ENCODE measurements around the gene ICE2. TPM values are rescaled to one million over a fixed set of nuclear protein-coding genes. Genes with fewer than 3 reads are reported as not detected.

Gene ICE2
- total and polyA plus RNA-seq, 2 of the 4 experiments (the other 2 are of a cell fraction): 14.7 to 21.1 TPM

DNA sequence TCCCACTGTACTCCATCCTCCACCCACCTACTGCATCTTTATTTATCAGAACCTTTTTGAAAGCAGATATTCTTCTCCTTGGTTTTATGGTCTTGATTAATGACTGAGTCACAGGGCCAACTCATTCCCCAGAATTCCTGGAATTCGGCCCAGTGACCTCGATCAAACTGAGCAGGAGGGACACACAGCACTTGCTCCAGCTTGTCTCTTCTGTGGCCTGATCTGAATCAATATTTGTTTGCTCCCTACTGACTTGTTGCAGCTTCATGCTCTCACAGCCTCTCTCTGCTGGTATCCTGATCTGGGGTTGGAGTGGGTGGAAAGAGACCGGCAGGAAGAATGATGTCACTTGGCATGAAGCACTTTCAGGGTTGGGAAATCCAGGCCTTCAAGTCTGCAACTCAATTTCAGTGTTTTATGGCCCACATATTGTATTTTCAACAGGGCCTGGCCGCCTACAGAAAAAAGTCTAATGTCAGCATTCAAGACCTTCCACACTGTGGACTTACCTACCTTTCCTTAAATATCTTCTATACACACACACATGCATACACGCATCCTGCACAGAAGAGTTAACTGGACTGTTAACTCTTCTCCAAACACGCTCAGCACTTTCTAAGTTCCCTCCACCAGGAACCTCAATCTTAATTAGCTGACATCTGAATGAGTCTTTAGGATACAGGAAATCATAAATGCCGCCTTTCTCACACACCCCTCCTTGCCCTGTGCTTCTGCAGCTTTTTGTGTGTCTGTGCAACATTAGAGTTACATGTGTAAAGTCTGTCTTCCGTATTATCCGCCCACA lies 85.8 kb downstream of the ICE2 start:
- peak; percentile 98 for DNase-seq

More for the DNA sequence above, 85.8 kb downstream of the ICE2 start:
- Histone ChIP-seq H3K14ac (replicated peaks; ENCODE audit: low read depth, low read length) (peak overlapping the region; percentile 93), H3K27ac (ENCODE audit: insufficient read depth, low read length) (peak overlapping the region; percentile 87), H3K23ac (ENCODE audit: low read depth, low read length) (peak overlapping the region; percentile 75), H2AK5ac (ENCODE audit: low read depth, low read length) (peak overlapping the region; percentile 25; the same call in 1 of the 2 replicates), H4K91ac (ENCODE audit: insufficient read depth, low read depth, low read length) (0 out of 2 replicates have a peak overlapping the region, but pooled peaks have one; percentile 19), H3K56ac (ENCODE audit: extremely low read depth, insufficient read depth, low read length) (peak overlapping the region; percentile 67), H4K20me1 (ENCODE audit: insufficient read depth, low read length) (peaks cover 91% of the 10 kb centered on the region), H3K27me3 (ENCODE audit: control insufficient read depth, insufficient read depth, low read length) (no peaks in the 10 kb centered on the region), H2BK5ac (ENCODE audit: low read depth, low read length, poor library complexity, severe bottlenecking) (peak overlapping the region; percentile 86), H3K4me3 (ENCODE audit: insufficient read depth, low read depth, low read length) (no peak overlapping the region), H3K18ac (ENCODE audit: low read depth, low read length) (peak overlapping the region; percentile 3; the same call in 1 of the 2 replicates), H3K4me2 (ENCODE audit: low read depth, low read length) (peak overlapping the region; percentile 49), H2BK20ac (ENCODE audit: low read depth, low read length) (peak overlapping the region; percentile 30; the same call in 1 of the 2 replicates), H4K8ac (ENCODE audit: low read depth in 2 of 2, low read length in 2 of 2) (peak overlapping the region; percentile 62 to 79; a peak in 3 of 4 replicates), H3K9ac (ENCODE audit: low read depth, low read length) (peak overlapping the region; percentile 81; the same call in 1 of the 2 replicates), H3K9me3 (ENCODE audit: control insufficient read depth, insufficient read depth, low read length) (no peaks in the 10 kb centered on the region), H3K9me1 (ENCODE audit: insufficient read depth, low read length) (peaks cover 14% of the 10 kb centered on the region), H3K4me1 (ENCODE audit: control insufficient read depth, insufficient read depth, low read length) (peaks cover 41% of the 10 kb centered on the region), H3K36me3 (ENCODE audit: control insufficient read depth, insufficient read depth, low read length) (peaks cover 32% of the 10 kb centered on the region), H3K4ac (ENCODE audit: low read depth, low read length) (peak overlapping the region; percentile 90), H2BK120ac (ENCODE audit: low read depth, low read length) (peak overlapping the region; percentile 66), H4K5ac (ENCODE audit: low read depth, low read length) (no peak overlapping the region; the same call in 1 of the 2 replicates), H2AFZ (replicated peaks; ENCODE audit: low read length, poor library complexity) (peak overlapping the region; percentile 14), H3K79me1 (ENCODE audit: low read depth in 1 of 2, low read length in 2 of 2) (peaks cover 4 to 45% of the 10 kb centered on the region in 2 experiments; a peak in 2 of 4 replicates), H2AK9ac (replicated peaks; ENCODE audit: low read depth, low read length, poor library complexity) (no peak overlapping the region), H2BK15ac (ENCODE audit: low read depth, low read length) (peak overlapping the region; percentile 64; the same call in 2 of the 3 replicates)
- ChIA-PET POLR2A (ENCODE audit: unreplicated experiment) (interaction anchor here (1.0 kb wide), 1 partner anchor 19 kb away, joined by 3 read pairs; no protein-coding TSS in a partner anchor), CTCF (interaction anchor here (0.6 kb wide), 1 partner anchor 38 kb away, joined by 5 read pairs; no protein-coding TSS in a partner anchor)
- dilution Hi-C loops (cut with HindIII; ENCODE audit: low sequenced_read_pairs, unreplicated experiment) (no loop called here), intact Hi-C loops (cut with micrococcal nuclease) (loop anchor here (2.0 kb wide), 2 partner anchors 18 to 34 kb away; no protein-coding TSS in a partner anchor), in situ Hi-C loops (cut with MboI; ENCODE audit: low sequenced_read_pairs) (no loop called here)
- WGBS, 2 experiments (ENCODE audit: extremely low coverage in 2 of 2, insufficient read length in 1 of 2): 13% methylated on average over 5 of the region's 9 CpGs; no CpG with 5 or more reads in 1 of the 2 experiments
- no TSS peak for BruUV-seq (replicated peaks)
- peak; percentile 38 for ATAC-seq (ENCODE audit: low read depth)
- TF ChIP-seq RCOR1 (IDR thresholded peaks at IDR 0.05; ENCODE audit: insufficient replicate concordance, low read length) (no peak), MAZ (IDR thresholded peaks at IDR 0.05; ENCODE audit: borderline replicate concordance, low read depth, low read length) (peak; percentile 54; the same call in 1 of the 2 replicates), POLR2A (IDR thresholded peaks at IDR 0.05; ENCODE audit: low read depth, low read length) (peak; percentile 72; the same call in 1 of the 2 replicates), SMC3 (IDR thresholded peaks at IDR 0.05; ENCODE audit: low read depth, low read length) (no peak), FOS (IDR thresholded peaks at IDR 0.05; ENCODE audit: low read depth, low read length) (peak; percentile 6; the same call in 1 of the 2 replicates), MAFK (IDR thresholded peaks at IDR 0.05; ENCODE audit: low read depth, low read length) (peak; percentile 69), CEBPB (IDR thresholded peaks at IDR 0.05; ENCODE audit: low read depth, low read length) (peak; percentile 98), MXI1 (IDR thresholded peaks at IDR 0.05; ENCODE audit: borderline replicate concordance, low read depth, low read length) (peak; percentile 61; the same call in 1 of the 2 replicates)

Measured in IMR-90 (cell line).